DMS153 treated with DMSO at 0.1 percent for 48 hours (cell line): ENCODE data around the gene SWT1.
A peak's percentile ranks its signal among the peaks of the same experiment; 100 is the strongest.
"Not testable (repeated sequence)": the region's sequence is repeated elsewhere in the genome, so short reads cannot be mapped to it uniquely, and the experiment has no call there.

ENCODE experiments used
- DNase-seq: peaks from one replicate; lab custom pipeline; 2025; ENCODE audit not compliant: unreplicated experiment; lab: John Stamatoyannopoulos, UW

Gene SWT1

GRCh38 chr1:185170291-185170848 is 13.4 kb downstream of the SWT1 start:
- peak; percentile 60 for DNase-seq

DNA sequence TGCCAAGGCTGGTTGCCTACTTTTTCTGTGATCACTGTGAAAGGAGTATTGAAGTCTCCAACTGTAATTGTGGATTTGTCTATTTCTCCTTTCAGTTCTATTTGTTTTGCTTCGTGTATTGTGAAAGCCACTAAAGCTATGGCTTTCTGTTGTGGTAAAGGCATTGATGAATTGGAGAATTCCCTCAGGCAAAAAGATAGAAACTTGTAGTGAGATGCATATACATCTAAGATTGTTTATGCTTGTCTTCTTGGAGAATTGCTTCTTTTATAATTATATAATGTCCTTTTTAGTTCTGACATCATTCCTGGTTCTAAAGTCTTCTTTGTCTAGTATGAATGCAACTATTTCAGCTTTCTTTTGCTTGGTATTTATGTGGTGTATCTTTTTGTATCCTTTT is 36.8 kb downstream of the SWT1 start:
- DNase-seq: no peak

DNA sequence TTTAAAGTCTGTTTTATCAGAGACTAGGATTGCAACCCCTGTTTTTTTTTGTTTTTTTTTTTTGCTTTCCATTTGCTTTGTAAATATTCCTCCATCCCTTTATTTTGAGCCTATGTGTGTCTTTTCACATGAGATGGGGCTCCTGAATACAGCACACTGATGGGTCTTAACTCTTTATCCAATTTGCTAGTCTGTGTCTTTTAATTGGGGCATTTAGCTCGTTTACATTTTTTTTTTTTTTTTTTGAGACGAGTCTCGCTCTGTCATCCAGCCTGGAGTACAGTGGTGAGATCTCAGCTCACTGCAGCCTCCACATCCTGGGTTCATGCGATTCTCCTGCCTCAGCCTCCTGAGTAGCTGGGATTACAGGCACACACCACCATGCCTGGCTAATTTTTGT is 41.7 kb downstream of the SWT1 start:
- DNase-seq: not testable (repeated sequence)

DNA sequence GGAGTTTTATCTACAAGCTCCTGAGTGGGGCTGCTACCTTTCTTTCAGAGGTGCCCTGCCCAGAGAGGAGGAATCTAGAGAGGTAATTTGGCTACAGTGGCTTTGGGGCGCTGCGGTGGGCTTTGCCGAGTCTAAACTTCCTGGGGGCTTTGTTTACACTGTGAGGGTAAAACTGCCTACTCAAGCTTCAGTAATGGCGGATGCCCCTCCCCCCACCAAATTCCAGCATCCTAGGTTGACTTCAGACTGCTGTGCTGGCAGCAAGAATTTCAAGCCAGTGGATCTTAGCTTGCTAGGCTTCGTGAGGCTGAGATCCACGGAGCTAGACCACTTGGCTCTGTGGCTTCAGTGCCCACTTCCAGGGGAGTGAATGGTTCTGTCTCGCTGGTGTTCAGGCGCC is 43.9 kb downstream of the SWT1 start:
- DNase-seq: no peak

DNA sequence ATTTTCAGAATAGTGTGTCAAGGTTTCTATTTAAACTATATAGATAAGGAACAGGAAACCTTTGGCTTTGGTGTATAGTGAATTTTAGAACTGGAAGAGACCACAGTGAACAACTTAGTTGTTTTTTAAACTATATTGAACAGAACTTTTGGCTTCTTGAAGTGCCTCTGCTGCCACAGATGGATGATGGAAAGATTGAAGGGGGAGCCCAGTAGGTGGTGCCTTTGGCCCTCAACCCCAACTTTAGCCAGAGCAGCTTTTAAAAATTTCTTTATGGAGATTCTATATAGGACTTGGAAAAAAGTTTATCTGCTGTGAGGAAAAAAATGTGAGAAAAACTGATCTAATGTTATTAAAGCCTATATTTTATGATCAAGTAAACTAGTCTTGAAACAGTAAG is 50.2 kb downstream of the SWT1 start:
- no peak for DNase-seq

GRCh38 chr1:185207980-185208602 is 51.1 kb downstream of the SWT1 start:
- DNase-seq: no peak

DNA sequence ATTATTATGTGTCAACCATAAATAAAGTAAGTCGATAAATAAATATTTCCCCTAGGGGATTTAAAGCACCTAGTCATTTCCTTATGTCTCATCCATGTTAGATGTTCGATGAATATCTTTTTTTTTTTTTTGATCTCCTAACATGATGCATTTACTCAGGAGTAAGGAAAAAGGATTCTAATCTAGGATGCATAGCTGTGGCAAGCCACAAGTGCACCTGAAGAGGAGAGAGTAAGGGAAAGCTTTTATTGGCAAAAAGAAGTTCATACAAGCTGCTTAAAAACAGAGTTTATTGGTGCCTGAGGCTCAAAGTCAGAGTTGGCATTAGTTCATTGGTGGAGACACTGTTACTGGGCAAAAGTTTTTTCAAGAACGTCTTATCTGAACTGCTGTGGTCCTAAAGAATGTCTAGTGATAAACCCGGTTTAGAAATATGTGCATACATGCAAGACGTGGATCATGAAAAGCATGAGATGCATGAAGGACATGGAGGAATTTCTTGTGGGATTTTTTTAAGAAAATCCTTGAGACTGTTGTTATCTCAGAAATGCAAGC is 51.7 kb downstream of the SWT1 start:
- DNase-seq: no peak

DNA sequence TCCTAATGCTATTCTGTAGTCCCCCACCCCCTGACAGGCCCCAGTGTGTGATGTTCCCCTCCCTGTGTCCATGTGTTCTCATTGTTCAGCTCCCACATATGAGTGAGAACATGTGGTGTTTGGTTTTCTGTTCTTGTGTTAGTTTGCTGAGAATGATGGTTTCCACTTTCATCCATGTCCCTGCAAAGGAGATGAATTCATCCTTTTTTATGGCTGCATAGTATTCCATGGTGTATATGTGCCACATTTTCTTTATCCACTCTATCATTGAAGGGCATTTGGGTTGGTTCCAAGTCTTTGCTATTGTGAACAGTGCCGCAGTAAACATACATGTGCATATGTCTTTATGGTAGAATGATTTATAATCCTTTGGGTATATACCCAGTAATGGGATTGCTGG is 52.4 kb downstream of the SWT1 start:
- not testable (repeated sequence) for DNase-seq

- no peak for DNase-seq
These were observed 56.1 kb downstream of the SWT1 start for GRCh38 chr1:185213091-185213490.

DNA sequence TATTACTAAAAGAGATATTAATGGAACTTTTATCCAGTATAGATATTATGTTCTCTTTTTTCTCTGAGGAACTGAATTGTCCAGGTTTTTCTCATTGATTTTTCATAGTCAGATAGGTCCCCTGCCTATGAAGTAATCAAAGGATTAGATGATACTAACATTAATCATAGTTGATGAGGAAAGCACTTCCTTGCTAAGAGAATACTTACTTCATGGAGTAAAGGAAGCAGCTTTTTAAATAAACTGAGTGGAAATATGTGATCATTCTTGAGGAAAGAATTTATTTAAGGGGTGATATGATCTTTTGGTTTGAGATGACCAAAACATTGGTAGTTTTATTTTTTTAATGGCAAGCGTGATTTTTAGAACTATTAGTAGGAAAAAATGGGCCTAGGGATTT is 58.9 kb downstream of the SWT1 start:
- DNase-seq: no peak

DNA sequence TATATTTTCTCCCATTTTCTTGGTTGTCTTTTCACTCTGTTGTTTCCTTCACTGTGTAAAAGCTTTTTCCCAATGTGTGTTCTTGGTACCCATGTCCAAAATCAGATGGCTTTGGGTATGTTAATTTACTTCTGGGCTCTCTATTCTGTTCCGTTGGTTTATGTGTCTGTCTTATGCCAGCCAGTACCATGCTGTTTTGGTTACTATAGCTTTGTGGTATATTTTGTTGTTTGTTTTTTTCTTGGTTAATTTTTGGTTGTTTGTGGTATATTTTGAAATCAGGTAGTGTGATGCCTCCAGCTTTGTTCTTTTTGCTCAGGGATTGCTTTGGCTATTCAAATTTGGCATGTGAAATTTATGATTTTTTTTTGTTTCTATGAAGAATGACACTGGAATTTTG is 67.2 kb downstream of the SWT1 start:
- no peak for DNase-seq

- no peak for DNase-seq
These were observed 70.2 kb downstream of the SWT1 start for GRCh38 chr1:185227161-185227560.

- DNase-seq: no peak
These were observed 72.0 kb downstream of the SWT1 start for GRCh38 chr1:185228979-185229378.

DNA sequence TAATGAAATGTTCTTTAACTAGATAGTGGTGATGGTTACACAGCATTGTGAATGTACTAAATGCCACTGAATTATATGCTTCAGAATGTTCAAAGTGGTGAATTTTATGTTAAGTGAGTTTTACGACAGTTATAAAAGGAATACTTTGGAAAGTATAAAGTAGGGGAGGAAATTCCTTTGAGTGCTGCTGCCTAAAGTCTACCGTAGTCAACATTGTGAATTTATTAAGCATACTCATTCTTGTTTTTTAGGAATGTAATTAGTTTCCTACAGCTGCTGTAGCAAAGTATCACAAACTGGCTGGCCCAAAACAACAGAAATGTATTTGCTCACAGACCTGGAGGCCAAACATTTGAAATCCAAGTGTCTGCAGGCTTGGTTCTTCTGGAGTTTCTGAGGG is 73.0 kb downstream of the SWT1 start:
- no peak for DNase-seq

GRCh38 chr1:185232874-185233273 is 75.9 kb downstream of the SWT1 start:
- DNase-seq: no peak

DNA sequence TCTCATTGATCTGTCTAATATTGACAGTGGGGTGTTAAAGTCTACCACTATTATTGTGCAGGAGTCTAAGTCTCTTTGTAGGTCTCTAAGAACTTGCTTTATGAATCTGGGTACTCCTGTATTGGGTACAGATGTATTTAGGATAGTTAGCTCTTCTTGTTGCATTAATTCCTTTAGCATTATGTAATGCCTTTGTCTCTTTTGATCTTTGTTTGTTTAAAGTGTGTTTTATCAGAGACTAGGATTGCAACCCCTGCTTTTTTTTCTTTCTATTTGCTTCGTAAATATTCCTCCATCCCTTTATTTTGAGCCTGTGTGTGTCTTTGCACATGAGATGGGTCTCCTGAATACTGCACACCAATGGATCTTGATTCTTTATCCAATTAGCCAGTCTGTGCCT is 77.2 kb downstream of the SWT1 start:
- DNase-seq: not testable (repeated sequence)

GRCh38 chr1:185237176-185237575 is 80.2 kb downstream of the SWT1 start:
- not testable (repeated sequence) for DNase-seq

DNA sequence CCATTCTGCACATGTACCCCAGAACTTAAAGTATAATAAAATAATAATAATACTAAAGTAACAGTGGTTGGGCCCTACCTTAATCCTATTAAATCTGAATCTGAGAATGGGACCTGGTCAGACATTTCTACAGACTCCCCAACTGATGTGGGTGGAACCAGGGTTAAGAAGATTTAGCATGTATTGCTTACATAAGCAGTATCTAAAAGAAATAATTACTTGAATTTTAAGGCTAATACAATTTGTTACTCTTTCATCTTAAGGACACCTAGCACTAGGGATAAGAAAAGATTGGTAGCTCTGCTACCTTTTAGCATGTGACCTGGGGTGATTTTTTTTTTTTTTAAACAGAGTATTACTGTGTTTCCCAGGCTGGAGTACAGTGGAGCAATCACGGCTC is 80.7 kb downstream of the SWT1 start:
- DNase-seq: no peak

GRCh38 chr1:185238447-185238846 is 81.5 kb downstream of the SWT1 start:
- DNase-seq: no peak

GRCh38 chr1:185239861-185240260 is 82.9 kb downstream of the SWT1 start:
- no peak for DNase-seq

- DNase-seq: no peak
These were observed 84.2 kb downstream of the SWT1 start for GRCh38 chr1:185241127-185241526.

- no peak for DNase-seq
These were observed 87.2 kb downstream of the SWT1 start for GRCh38 chr1:185244015-185244747.
